ENCODE data around the gene ZFP37.

Gene ZFP37

GRCh38 chr9:113057193-113057592 lies 669 bp upstream of the ZFP37 start:
- no peak for TF ChIP-seq CTCF (IDR thresholded peaks at IDR 0.05; ENCODE audit: insufficient read depth, low read depth, low read length, missing control alignments)
- no peak for DNase-seq (ENCODE audit: low read depth)
- H3K4me3 ChIP-seq (ENCODE audit: low read length), result peak overlapping the region; percentile 94

GRCh38 chr9:113042884-113043657 lies 13.5 kb downstream of the ZFP37 start:
- no peak overlapping the region for H3K4me3 ChIP-seq (ENCODE audit: low read length)
- TF ChIP-seq CTCF (IDR thresholded peaks at IDR 0.05; ENCODE audit: insufficient read depth, low read depth, low read length, missing control alignments), result no peak
- DNase-seq (ENCODE audit: low read depth), result peak; percentile 7

- no peak for TF ChIP-seq CTCF (IDR thresholded peaks at IDR 0.05; ENCODE audit: insufficient read depth, low read depth, low read length, missing control alignments)
- peak; percentile 16 for DNase-seq (ENCODE audit: low read depth)
- H3K4me3 ChIP-seq (ENCODE audit: low read length), result no peak overlapping the region
Measured at GRCh38 chr9:113026200-113026599, 30.3 kb downstream of the ZFP37 start.

- no peak overlapping the region for H3K4me3 ChIP-seq (ENCODE audit: low read length)
- TF ChIP-seq CTCF (IDR thresholded peaks at IDR 0.05; ENCODE audit: insufficient read depth, low read depth, low read length, missing control alignments), result no peak
- DNase-seq (ENCODE audit: low read depth), result no peak
Measured at GRCh38 chr9:113018247-113018646, 38.3 kb downstream of the ZFP37 start.

- no peak for TF ChIP-seq CTCF (IDR thresholded peaks at IDR 0.05; ENCODE audit: insufficient read depth, low read depth, low read length, missing control alignments)
- H3K4me3 ChIP-seq (ENCODE audit: low read length), result peak overlapping the region; percentile 67
- no peak for DNase-seq (ENCODE audit: low read depth)
Measured at GRCh38 chr9:113012492-113012891, 44.0 kb downstream of the ZFP37 start.

GRCh38 chr9:113011911-113012381 lies 44.6 kb downstream of the ZFP37 start, which contains the start of gene ZNF883:
Gene ZNF883, minus strand, starts transcription at chr9:113012192.
- TF ChIP-seq CTCF (IDR thresholded peaks at IDR 0.05; ENCODE audit: insufficient read depth, low read depth, low read length, missing control alignments), result peak; percentile 34
- DNase-seq (ENCODE audit: low read depth), result peak; percentile 73
- H3K4me3 ChIP-seq (ENCODE audit: low read length), result peak within 1 kb of the TSS; percentile 67

- no peak for TF ChIP-seq CTCF (IDR thresholded peaks at IDR 0.05; ENCODE audit: insufficient read depth, low read depth, low read length, missing control alignments)
- H3K4me3 ChIP-seq (ENCODE audit: low read length), result no peak overlapping the region
- DNase-seq (ENCODE audit: low read depth), result peak; percentile 46
Measured at GRCh38 chr9:113005777-113006176, 50.7 kb downstream of the ZFP37 start.

All from epithelial cell of esophagus (primary cell).